BE2C (cell line): ENCODE results near the gene LTBP1.

Experiments used
- DNase-seq: peaks from one replicate; pipeline ENCODE4 v3.0.0-alpha.2; 2020
- H3K27me3 ChIP-seq: fragments of 250-450 bp; sonication (Bioruptor Pico); 2 replicates; pipeline ENCODE4 v1.5.1; 2020; ENCODE audit warnings: mild to moderate bottlenecking
- H3K36me3 ChIP-seq: fragments of 250-450 bp; sonication (Bioruptor Pico); 2 replicates; pipeline ENCODE4 v1.5.1; 2020; ENCODE audit warnings: mild to moderate bottlenecking
- H3K4me1 ChIP-seq: fragments of 250-450 bp; sonication (Bioruptor Pico); 2 replicates; pipeline ENCODE4 v1.5.1; 2020
- H3K4me3 ChIP-seq: 2 replicates; pipeline ENCODE4 v1.5.1; 2011; ENCODE audit warnings: low read depth, low read length
- H3K9me3 ChIP-seq: fragments of 250-450 bp; sonication (Bioruptor Pico); 2 replicates; pipeline ENCODE4 v1.5.1; 2020
- CTCF ChIP-seq: IDR thresholded peaks from 2 replicates; pipeline ENCODE4 v1.5.1; 2012; ENCODE audit warnings: mild to moderate bottlenecking, low read depth, low read length

The LTBP1 gene

GRCh38 chr2:33371304-33372090 lies 424.7 kb downstream of the LTBP1 start:
- TF ChIP-seq CTCF, result no peak
- Histone ChIP-seq H3K27me3 (peaks cover 2% of the 10 kb centered on the region), H3K4me1 (no peaks in the 10 kb centered on the region), H3K9me3 (no peaks in the 10 kb centered on the region), H3K36me3 (no peaks in the 10 kb centered on the region), H3K4me3 (no peak overlapping the region)
- DNase-seq, result no peak

- TF ChIP-seq CTCF, result peak; percentile 86
- Histone ChIP-seq H3K9me3 (no peaks in the 10 kb centered on the region), H3K27me3 (peaks cover 5% of the 10 kb centered on the region), H3K4me1 (no peaks in the 10 kb centered on the region), H3K4me3 (peak overlapping the region; percentile 27; the same call in 1 of the 2 replicates), H3K36me3 (no peaks in the 10 kb centered on the region)
- peak; percentile 26 for DNase-seq
These were observed 426.3 kb downstream of the LTBP1 start for GRCh38 chr2:33372940-33373553.

- no peak for DNase-seq
- Histone ChIP-seq H3K27me3 (peaks cover 9% of the 10 kb centered on the region), H3K36me3 (no peaks in the 10 kb centered on the region), H3K9me3 (no peaks in the 10 kb centered on the region), H3K4me3 (no peak overlapping the region), H3K4me1 (no peaks in the 10 kb centered on the region)
- no peak for TF ChIP-seq CTCF
These were observed 427.2 kb downstream of the LTBP1 start for GRCh38 chr2:33373986-33374385.

- no peak for DNase-seq
- Histone ChIP-seq H3K4me3 (no peak overlapping the region), H3K36me3 (no peaks in the 10 kb centered on the region), H3K9me3 (no peaks in the 10 kb centered on the region), H3K27me3 (peaks cover 9% of the 10 kb centered on the region), H3K4me1 (no peaks in the 10 kb centered on the region)
- TF ChIP-seq CTCF, result no peak
These were observed 428.3 kb downstream of the LTBP1 start for GRCh38 chr2:33375054-33375453.

GRCh38 chr2:33377048-33377447 lies 430.3 kb downstream of the LTBP1 start:
- Histone ChIP-seq H3K36me3 (no peaks in the 10 kb centered on the region), H3K4me1 (no peaks in the 10 kb centered on the region), H3K9me3 (no peaks in the 10 kb centered on the region), H3K27me3 (peaks cover 9% of the 10 kb centered on the region), H3K4me3 (no peak overlapping the region)
- no peak for DNase-seq
- no peak for TF ChIP-seq CTCF
